ENCODE measurements around the gene PXDN.

DNA sequence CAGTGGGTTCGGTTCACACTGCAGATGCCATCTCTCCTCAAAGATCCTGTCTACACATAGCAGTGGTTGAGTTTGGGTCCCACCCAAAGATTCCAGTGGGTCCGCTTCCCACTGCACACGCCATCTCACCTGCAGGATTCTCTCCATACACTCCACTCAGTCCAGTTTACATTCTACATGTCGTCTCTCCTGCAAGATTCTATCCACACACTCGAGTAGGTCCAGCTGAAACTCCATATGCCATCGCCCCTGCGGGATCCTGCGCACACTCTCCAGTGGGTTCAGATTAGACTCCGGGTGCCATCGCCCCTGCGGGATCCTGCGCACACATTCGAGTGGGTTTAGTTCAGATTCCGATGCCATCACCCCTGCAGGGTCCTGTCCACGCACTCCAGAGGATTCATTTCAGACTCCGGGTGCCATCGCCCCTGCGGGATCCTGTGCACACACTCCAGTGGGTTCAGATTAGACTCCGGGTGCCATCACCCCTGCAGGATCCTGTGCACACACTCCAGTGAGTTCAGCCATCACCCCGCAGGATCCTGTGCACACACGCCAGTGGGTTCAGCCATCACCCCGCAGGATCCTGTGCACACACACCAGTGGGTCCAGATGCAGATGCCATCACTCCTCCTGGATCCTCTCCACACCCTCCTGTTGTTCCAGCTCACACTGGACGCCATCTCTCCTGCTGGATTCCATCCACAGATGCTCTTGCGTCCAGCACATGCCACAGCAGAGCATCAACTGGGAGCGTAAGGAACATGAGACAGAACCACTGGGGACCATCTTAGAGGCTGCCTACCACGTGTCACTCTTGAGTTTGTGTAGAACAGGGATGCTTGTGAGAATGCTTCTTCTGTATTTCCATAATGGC is 3.0 kb upstream of the PXDN start:
- no peak for TF ChIP-seq CTCF (IDR thresholded peaks at IDR 0.05)
- TF ChIP-seq EP300 (IDR thresholded peaks at IDR 0.05), result no peak

Data from suprapubic skin (tissue), 3 donors.